Ovary (tissue), 3 donors: ENCODE measurements around the gene FCHSD1.

Source experiments
- CTCF ChIP-seq, 3 donors: fragments of 450-650 bp in 2 of 3; fragments of 200-600 bp in 1 of 3; IDR thresholded peaks; one replicate each; pipeline versions ENCODE4 v1.5.1 to v1.8.0; 2016 to 2022; ENCODE audit warnings: antibody characterized with exemption in 3 of 3, mild to moderate bottlenecking in 1 of 3
- EP300 ChIP-seq: sonication (generic); formaldehyde crosslinking; IDR thresholded peaks from one replicate; pipeline ENCODE4 v1.6.1; 2017; ENCODE audit warnings: antibody characterized with exemption
- donor health status: DM: no; HTN: no; CAD: no.

DNA sequence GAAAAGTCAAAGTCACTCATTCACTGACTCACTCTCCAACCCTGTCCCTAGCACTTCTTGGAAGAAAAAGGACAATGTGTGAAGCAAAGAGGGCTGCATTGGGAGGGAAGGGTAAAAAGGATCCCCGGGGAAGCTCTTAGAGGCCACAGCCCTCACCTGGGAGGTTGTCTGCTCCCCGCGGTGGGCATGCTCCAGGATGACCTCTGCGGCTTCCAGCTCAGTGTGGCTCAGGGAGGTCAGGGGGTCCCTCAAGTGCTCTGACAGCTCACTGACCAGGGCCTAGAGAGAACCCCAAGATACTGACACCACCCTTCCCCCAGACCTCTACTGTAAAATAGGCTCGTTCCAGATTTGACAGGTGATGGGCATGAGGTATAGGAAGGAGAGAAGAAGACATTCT lies 4.0 kb downstream of the FCHSD1 start:
- TF ChIP-seq EP300 (no peak), CTCF (IDR thresholded peaks at IDR 0.05) (no peak)
